SK-N-SH (cell line): ENCODE data around the gene MLIP. TPM values are rescaled to one million over a fixed set of nuclear protein-coding genes. Genes with fewer than 3 reads are reported as not detected.

Experiments
- CTCF ChIA-PET: fragments of 300-600, 350-600 bp; formaldehyde crosslinking; extraction: SDS; loops from one replicate; lab custom pipeline; 2021; lab: Yijun Ruan, JAX
- POLR2A ChIA-PET: fragments of 350-600 bp; sonication (Branson Sonifier 250); formaldehyde crosslinking; extraction: SDS; loops from one replicate; lab custom pipeline; 2020; ENCODE audit warnings: antibody characterized with exemption, inconsistent platforms; lab: Yijun Ruan, JAX
- DNase-seq: peaks from one replicate; pipeline ENCODE4 v3.0.0; 2012
- H2AFZ ChIP-seq: fragments of 200-600 bp; sonication (generic); 2 replicates; pipeline ENCODE4 v1.8.1; 2016; ENCODE audit warnings: antibody characterized with exemption, mild to moderate bottlenecking, low read depth
- H3F3A ChIP-seq: fragments of 200-600 bp; sonication (generic); replicated peaks from 2 replicates; pipeline ENCODE3; 2016; ENCODE audit warnings: antibody characterized with exemption, mild to moderate bottlenecking; ENCODE audit not compliant: insufficient read depth
- H3K27ac ChIP-seq, 2 experiments: fragments of 200-500 bp in 1 of 2; fragments of 200-600 bp in 1 of 2; sonication (Bioruptor generic) in 1 of 2; sonication (generic), shearing (Covaris generic) in 1 of 2; 2 replicates each; pipeline versions ENCODE4 v1.5.1 to v1.6.1; 2014 to 2016; ENCODE audit warnings: low read depth in 2 of 2, inconsistent platforms in 1 of 2, low read length in 1 of 2, mild to moderate bottlenecking in 1 of 2, mixed read lengths in 1 of 2
- H3K27me3 ChIP-seq: fragments of 200-600 bp; sonication (generic), shearing (Covaris generic); 2 replicates; pipeline ENCODE4 v1.6.1; 2016; ENCODE audit warnings: mixed run types; ENCODE audit not compliant: insufficient read depth
- H3K36me3 ChIP-seq, 2 experiments: fragments of 200-500 bp in 1 of 2; fragments of 200-600 bp in 1 of 2; sonication (Bioruptor generic) in 1 of 2; sonication (generic) in 1 of 2; replicated peaks in 1 of 2; 2 replicates each; pipeline versions ENCODE3 to v1.5.1; 2014 to 2016; ENCODE audit warnings: low read length in 1 of 2, mild to moderate bottlenecking in 1 of 2; ENCODE audit not compliant: insufficient read depth in 2 of 2, control insufficient read depth in 1 of 2
- H3K4me1 ChIP-seq, 2 experiments: fragments of 200-500 bp in 1 of 2; fragments of 200-600 bp in 1 of 2; sonication (Bioruptor generic) in 1 of 2; sonication (generic), shearing (Covaris generic) in 1 of 2; 2 replicates each; pipeline versions ENCODE4 v1.5.1 to v1.6.1; 2014 to 2016; ENCODE audit warnings: low read depth in 1 of 2, low read length in 1 of 2, mixed run types in 1 of 2; ENCODE audit not compliant: insufficient read depth in 2 of 2, control insufficient read depth in 1 of 2
- H3K4me2 ChIP-seq: fragments of 200-600 bp; sonication (generic), shearing (Covaris generic); 2 replicates; pipeline ENCODE4 v1.6.1; 2017; ENCODE audit warnings: mixed run types
- H3K4me3 ChIP-seq, 2 experiments: fragments of 200-500 bp in 1 of 2; fragments of 200-600 bp in 1 of 2; sonication (Bioruptor generic) in 1 of 2; sonication (generic), shearing (Covaris generic) in 1 of 2; 2 replicates each; pipeline versions ENCODE4 v1.5.1 to v1.8.1; 2014 to 2016; ENCODE audit warnings: low read depth in 2 of 2, inconsistent platforms in 1 of 2, low read length in 1 of 2, mild to moderate bottlenecking in 1 of 2, mixed read lengths in 1 of 2, moderate library complexity in 1 of 2
- H3K79me2 ChIP-seq: fragments of 200-600 bp; sonication (generic); 2 replicates; pipeline ENCODE4 v1.8.1; 2017; ENCODE audit warnings: mild to moderate bottlenecking; ENCODE audit not compliant: insufficient read depth
- H3K9ac ChIP-seq: fragments of 200-600 bp; sonication (generic); 2 replicates; pipeline ENCODE4 v1.6.1; 2017; ENCODE audit warnings: mixed run types
- H3K9me2 ChIP-seq: fragments of 200-600 bp; sonication (generic); 2 replicates; pipeline ENCODE4 v1.6.1; 2017; ENCODE audit warnings: mixed run types
- H3K9me3 ChIP-seq: fragments of 200-600 bp; sonication (generic); 2 replicates; pipeline ENCODE4 v1.6.1; 2017; ENCODE audit warnings: mixed run types, mild to moderate bottlenecking, moderate library complexity
- H4K20me1 ChIP-seq: fragments of 200-600 bp; sonication (generic); 2 replicates; pipeline ENCODE4 v1.6.1; 2017; ENCODE audit warnings: mild to moderate bottlenecking, mixed run types; ENCODE audit not compliant: insufficient read depth
- CHD2 ChIP-seq: fragments of 150-350 bp; IDR thresholded peaks from 2 replicates; pipeline ENCODE4 v1.6.1; 2018; ENCODE audit warnings: low read length; ENCODE audit not compliant: partially characterized antibody
- ELF1 ChIP-seq: IDR thresholded peaks from 2 replicates; pipeline ENCODE4 v1.4.0; 2012
- FOSL2 ChIP-seq: IDR thresholded peaks from 2 replicates; pipeline ENCODE4 v1.4.0; 2012; ENCODE audit warnings: low read depth, mild to moderate bottlenecking, moderate library complexity, borderline replicate concordance
- FOXJ3 ChIP-seq: sonication (generic); formaldehyde crosslinking; IDR thresholded peaks from 2 replicates; pipeline ENCODE4 v1.5.1; 2020; ENCODE audit warnings: mild to moderate bottlenecking, missing genetic modification reagents
- GATA2 ChIP-seq: sonication (generic); formaldehyde crosslinking; IDR thresholded peaks from 2 replicates; pipeline ENCODE4 v1.5.0; 2020; ENCODE audit warnings: mild to moderate bottlenecking, missing genetic modification reagents
- JUND ChIP-seq: IDR thresholded peaks from 2 replicates; pipeline ENCODE4 v1.4.0; 2012
- MEF2A ChIP-seq: IDR thresholded peaks from 2 replicates; pipeline ENCODE4 v1.4.0; 2012; ENCODE audit warnings: low read depth, borderline replicate concordance
- NFIC ChIP-seq: IDR thresholded peaks from 2 replicates; pipeline ENCODE4 v1.4.0; 2012; ENCODE audit warnings: borderline replicate concordance
- POLR2AphosphoS5 ChIP-seq: IDR thresholded peaks from 2 replicates; pipeline ENCODE4 v1.6.1; 2012; ENCODE audit warnings: low read depth, low read length
- SIN3A ChIP-seq: IDR thresholded peaks from 2 replicates; pipeline ENCODE4 v1.6.1; 2012; ENCODE audit warnings: low read depth, mild to moderate bottlenecking, low read length, moderate library complexity, borderline replicate concordance
- SMC3 ChIP-seq: IDR thresholded peaks from 2 replicates; pipeline ENCODE4 v1.6.1; 2012; ENCODE audit warnings: low read depth, low read length, improper control_type of control experiment
- TEAD4 ChIP-seq: IDR thresholded peaks from 2 replicates; pipeline ENCODE4 v1.4.0; 2012; ENCODE audit warnings: mild to moderate bottlenecking, borderline replicate concordance; ENCODE audit not compliant: insufficient read depth
- YY1 ChIP-seq: IDR thresholded peaks from 2 replicates; pipeline ENCODE4 v1.4.0; 2012; ENCODE audit warnings: low read depth, mild to moderate bottlenecking
- WGBS: methylation state at CpG from one replicate; pipeline ENCODE4 v1.1.6; 2017; ENCODE audit warnings: low lambda C conversion rate; 5-methylcytosine and 5-hydroxymethylcytosine counted together
- polyA plus RNA-seq, 3 experiments: library from polyadenylated mRNA; depleted of rRNA; stranded (reverse); fragments of >200 nt; gene quantifications; 2 replicates each; pipeline ENCODE4 v1.2.3, GENCODE V29; 2012
- TF ChIP-seq, protein P1 (sequence below): IDR thresholded peaks from 2 replicates; pipeline ENCODE4 v1.6.1; 2012; ENCODE audit warnings: mild to moderate bottlenecking, low read depth, low read length, moderate library complexity
- TF ChIP-seq, protein P2 (sequence below): fragments of 150-350 bp; IDR thresholded peaks from 2 replicates; pipeline ENCODE4 v1.6.1; 2016; ENCODE audit warnings: mild to moderate bottlenecking, low read depth, low read length
- TF ChIP-seq, protein P3 (sequence below): IDR thresholded peaks from 2 replicates; pipeline ENCODE4; 2012
- TF ChIP-seq, protein P4 (sequence below): fragments of 150-350 bp; IDR thresholded peaks from 2 replicates; pipeline ENCODE4 v1.6.1; 2017; ENCODE audit warnings: antibody characterized with exemption, low read length, low read depth, borderline replicate concordance

The MLIP gene
- polyA plus RNA-seq, 1 of the 3 experiments (the other 2 are of a cell fraction): not detected

DNA sequence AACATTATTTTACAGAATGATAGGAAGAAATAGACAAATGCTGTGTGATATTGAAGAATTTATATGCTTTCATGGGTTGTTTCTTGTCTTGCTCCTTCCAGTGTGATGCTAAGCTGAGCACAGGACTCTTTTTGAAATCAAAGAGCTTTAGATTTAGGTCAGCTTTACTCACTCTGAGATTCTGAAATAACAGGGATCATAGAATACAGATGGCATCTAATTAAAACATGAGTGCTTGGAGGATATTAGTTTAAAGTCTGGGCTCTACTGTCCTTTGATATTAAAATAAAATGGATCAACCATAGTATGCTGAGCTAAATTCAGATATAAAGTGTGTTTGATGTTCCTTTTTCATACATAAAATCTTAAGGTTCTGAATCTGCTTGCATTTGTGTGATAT, 29.6 kb downstream of the MLIP start:
- H3K27me3 ChIP-seq: peaks cover 17% of the 10 kb centered on the region; the same call in 1 of the 2 replicates
- TF ChIP-seq, protein P1, sequence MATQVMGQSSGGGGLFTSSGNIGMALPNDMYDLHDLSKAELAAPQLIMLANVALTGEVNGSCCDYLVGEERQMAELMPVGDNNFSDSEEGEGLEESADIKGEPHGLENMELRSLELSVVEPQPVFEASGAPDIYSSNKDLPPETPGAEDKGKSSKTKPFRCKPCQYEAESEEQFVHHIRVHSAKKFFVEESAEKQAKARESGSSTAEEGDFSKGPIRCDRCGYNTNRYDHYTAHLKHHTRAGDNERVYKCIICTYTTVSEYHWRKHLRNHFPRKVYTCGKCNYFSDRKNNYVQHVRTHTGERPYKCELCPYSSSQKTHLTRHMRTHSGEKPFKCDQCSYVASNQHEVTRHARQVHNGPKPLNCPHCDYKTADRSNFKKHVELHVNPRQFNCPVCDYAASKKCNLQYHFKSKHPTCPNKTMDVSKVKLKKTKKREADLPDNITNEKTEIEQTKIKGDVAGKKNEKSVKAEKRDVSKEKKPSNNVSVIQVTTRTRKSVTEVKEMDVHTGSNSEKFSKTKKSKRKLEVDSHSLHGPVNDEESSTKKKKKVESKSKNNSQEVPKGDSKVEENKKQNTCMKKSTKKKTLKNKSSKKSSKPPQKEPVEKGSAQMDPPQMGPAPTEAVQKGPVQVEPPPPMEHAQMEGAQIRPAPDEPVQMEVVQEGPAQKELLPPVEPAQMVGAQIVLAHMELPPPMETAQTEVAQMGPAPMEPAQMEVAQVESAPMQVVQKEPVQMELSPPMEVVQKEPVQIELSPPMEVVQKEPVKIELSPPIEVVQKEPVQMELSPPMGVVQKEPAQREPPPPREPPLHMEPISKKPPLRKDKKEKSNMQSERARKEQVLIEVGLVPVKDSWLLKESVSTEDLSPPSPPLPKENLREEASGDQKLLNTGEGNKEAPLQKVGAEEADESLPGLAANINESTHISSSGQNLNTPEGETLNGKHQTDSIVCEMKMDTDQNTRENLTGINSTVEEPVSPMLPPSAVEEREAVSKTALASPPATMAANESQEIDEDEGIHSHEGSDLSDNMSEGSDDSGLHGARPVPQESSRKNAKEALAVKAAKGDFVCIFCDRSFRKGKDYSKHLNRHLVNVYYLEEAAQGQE: no peak
- TF ChIP-seq FOSL2: no peak
- TF ChIP-seq, protein P2, sequence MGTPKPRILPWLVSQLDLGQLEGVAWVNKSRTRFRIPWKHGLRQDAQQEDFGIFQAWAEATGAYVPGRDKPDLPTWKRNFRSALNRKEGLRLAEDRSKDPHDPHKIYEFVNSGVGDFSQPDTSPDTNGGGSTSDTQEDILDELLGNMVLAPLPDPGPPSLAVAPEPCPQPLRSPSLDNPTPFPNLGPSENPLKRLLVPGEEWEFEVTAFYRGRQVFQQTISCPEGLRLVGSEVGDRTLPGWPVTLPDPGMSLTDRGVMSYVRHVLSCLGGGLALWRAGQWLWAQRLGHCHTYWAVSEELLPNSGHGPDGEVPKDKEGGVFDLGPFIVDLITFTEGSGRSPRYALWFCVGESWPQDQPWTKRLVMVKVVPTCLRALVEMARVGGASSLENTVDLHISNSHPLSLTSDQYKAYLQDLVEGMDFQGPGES: no peak
- no peak for TF ChIP-seq GATA2
- TF ChIP-seq FOXJ3 (CRISPR knock-in tag): no peak
- no peak for TF ChIP-seq NFIC

DNA sequence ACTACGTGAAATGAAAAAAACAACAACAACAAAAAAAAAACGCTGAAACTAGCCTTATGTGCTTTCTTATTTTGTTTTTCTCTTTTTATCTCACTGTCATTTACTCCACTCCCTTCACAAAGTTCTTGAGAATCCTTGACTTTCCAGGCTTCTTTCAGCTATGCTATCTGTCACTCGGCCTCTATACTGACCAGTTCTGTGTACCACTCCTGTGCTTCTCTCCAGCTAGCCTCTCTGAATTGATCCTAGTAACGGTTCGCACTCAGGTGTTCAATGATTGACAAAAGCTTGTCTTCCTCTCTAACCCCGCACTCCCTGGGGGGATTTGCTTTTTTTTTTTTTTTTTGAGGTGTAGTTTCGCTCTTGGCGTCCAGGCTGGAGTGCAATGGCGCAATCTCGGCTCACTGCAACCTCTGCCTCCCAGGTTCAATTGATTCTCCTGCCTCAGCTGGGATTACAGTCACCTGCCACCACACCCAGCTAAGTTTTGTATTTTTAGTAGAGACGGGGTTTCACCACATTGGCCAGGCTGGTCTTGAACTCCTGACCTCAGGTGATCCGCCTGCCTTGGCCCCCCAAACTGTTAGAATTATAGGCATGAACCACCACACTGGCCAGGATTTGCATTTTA, 31.8 kb downstream of the MLIP start:
- Histone ChIP-seq H3K9ac (no peak overlapping the region), H4K20me1 (no peaks in the 10 kb centered on the region), H2AFZ (no peak overlapping the region), H3F3A (no peaks in the 10 kb centered on the region), H3K9me2 (no peaks in the 10 kb centered on the region), H3K27ac (no peak overlapping the region), H3K36me3 (no peaks in the 10 kb centered on the region), H3K4me2 (no peak overlapping the region), H3K9me3 (no peaks in the 10 kb centered on the region), H3K79me2 (no peaks in the 10 kb centered on the region), H3K4me1 (no peaks in the 10 kb centered on the region), H3K4me3 (no peak overlapping the region), H3K27me3 (peaks cover under 1% of the 10 kb centered on the region; the same call in 1 of the 2 replicates)
- DNase-seq: no peak
- ChIA-PET POLR2A (no interaction called here), CTCF (no interaction called here)
- WGBS: 13% methylated on average over 12 of the region's 12 CpGs
- TF ChIP-seq TEAD4 (no peak), JUND (no peak), POLR2AphosphoS5 (no peak), YY1 (no peak), SMC3 (no peak), SIN3A (no peak), FOXJ3 (CRISPR knock-in tag) (no peak), ELF1 (no peak), CHD2 (no peak), GATA2 (no peak), MEF2A (no peak)
- TF ChIP-seq, protein P2: no peak
- TF ChIP-seq, protein P3, sequence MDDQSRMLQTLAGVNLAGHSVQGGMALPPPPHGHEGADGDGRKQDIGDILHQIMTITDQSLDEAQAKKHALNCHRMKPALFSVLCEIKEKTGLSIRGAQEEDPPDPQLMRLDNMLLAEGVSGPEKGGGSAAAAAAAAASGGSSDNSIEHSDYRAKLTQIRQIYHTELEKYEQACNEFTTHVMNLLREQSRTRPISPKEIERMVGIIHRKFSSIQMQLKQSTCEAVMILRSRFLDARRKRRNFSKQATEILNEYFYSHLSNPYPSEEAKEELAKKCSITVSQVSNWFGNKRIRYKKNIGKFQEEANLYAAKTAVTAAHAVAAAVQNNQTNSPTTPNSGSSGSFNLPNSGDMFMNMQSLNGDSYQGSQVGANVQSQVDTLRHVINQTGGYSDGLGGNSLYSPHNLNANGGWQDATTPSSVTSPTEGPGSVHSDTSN: no peak
- TF ChIP-seq, protein P4, sequence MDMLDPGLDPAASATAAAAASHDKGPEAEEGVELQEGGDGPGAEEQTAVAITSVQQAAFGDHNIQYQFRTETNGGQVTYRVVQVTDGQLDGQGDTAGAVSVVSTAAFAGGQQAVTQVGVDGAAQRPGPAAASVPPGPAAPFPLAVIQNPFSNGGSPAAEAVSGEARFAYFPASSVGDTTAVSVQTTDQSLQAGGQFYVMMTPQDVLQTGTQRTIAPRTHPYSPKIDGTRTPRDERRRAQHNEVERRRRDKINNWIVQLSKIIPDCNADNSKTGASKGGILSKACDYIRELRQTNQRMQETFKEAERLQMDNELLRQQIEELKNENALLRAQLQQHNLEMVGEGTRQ: no peak

More for the DNA sequence above, 29.6 kb downstream of the MLIP start:
- no peak overlapping the region for H3K27ac ChIP-seq
- H3K9ac ChIP-seq: no peak overlapping the region
- H3K9me3 ChIP-seq: no peaks in the 10 kb centered on the region
- no peaks in the 10 kb centered on the region for H3K79me2 ChIP-seq
- CTCF ChIA-PET: interaction anchor here (0.7 to 1.4 kb wide), 2 partner anchors 9 to 302 kb away, joined by 3 read pairs; no protein-coding TSS in a partner anchor
- H3K4me2 ChIP-seq: no peak overlapping the region
- no peaks in the 10 kb centered on the region for H3K36me3 ChIP-seq
- DNase-seq: no peak
- H2AFZ ChIP-seq: no peak overlapping the region
- POLR2A ChIA-PET: no interaction called here
- no peaks in the 10 kb centered on the region for H4K20me1 ChIP-seq
- H3K4me1 ChIP-seq: peaks cover 0 to 5% of the 10 kb centered on the region in 2 experiments; a peak in 1 of 4 replicates
- H3F3A ChIP-seq: no peaks in the 10 kb centered on the region
- no peak overlapping the region for H3K4me3 ChIP-seq
- no peaks in the 10 kb centered on the region for H3K9me2 ChIP-seq
